Osteocyte (in vitro differentiated cells): ENCODE data around the gene SLC22A17. TPM values are rescaled to one million over a fixed set of nuclear protein-coding genes. Genes with fewer than 3 reads are reported as not detected.
"Not testable (repeated sequence)": the region's sequence is repeated elsewhere in the genome, so short reads cannot be mapped to it uniquely, and the experiment has no call there.

Source experiments
- DNase-seq: peaks from one replicate; pipeline ENCODE4 v3.0.0; 2021; ENCODE audit warnings: mixed read lengths; ENCODE audit not compliant: unreplicated experiment; ENCODE audit errors: extremely low spot score
- H3K27ac Mint-ChIP-seq: one replicate; pipeline ENCODE4 v1.8.0; 2021; ENCODE audit warnings: mild to moderate bottlenecking, mixed read lengths; ENCODE audit not compliant: unreplicated experiment
- H3K27me3 Mint-ChIP-seq: one replicate; pipeline ENCODE4 v1.8.0; 2021; ENCODE audit warnings: mixed read lengths; ENCODE audit not compliant: unreplicated experiment
- H3K36me3 Mint-ChIP-seq: one replicate; pipeline ENCODE4 v1.8.0; 2021; ENCODE audit warnings: mixed read lengths; ENCODE audit not compliant: unreplicated experiment
- H3K4me1 Mint-ChIP-seq: one replicate; pipeline ENCODE4 v1.8.0; 2021; ENCODE audit warnings: mixed read lengths; ENCODE audit not compliant: unreplicated experiment
- H3K4me3 Mint-ChIP-seq: one replicate; pipeline ENCODE4 v1.8.0; 2021; ENCODE audit warnings: mild to moderate bottlenecking, moderate library complexity, mixed read lengths; ENCODE audit not compliant: unreplicated experiment
- H3K9me3 Mint-ChIP-seq: one replicate; pipeline ENCODE4 v1.8.0; 2021; ENCODE audit warnings: mixed read lengths; ENCODE audit not compliant: unreplicated experiment
- long read RNA-seq: library from polyadenylated mRNA; unstranded; transcript quantifications from one replicate; pipeline ENCODE4 v2.0.0, GENCODE V29; 2021
- total RNA-seq: library from RNA; stranded (reverse); gene quantifications from 2 replicates; pipeline ENCODE4 v1.2.1, GENCODE V29; 2021
- TF ChIP-seq, protein P1 (sequence below): fragments of 200-600 bp; sonication (generic); IDR thresholded peaks from 2 replicates; pipeline ENCODE4 v1.5.0; 2021; ENCODE audit warnings: antibody characterized with exemption, mild to moderate bottlenecking, moderate library complexity

The SLC22A17 gene
- 36.4 and 42.7 TPM in 2 replicates for total RNA-seq
- long read RNA-seq, partial matches to known transcripts: 0 of 1 reads
- long read RNA-seq, other reads (novel, unspliced or antisense): 1 of 1 reads

GRCh38 chr14:23352506-23353432 lies at the start of gene SLC22A17:
Gene SLC22A17 (minus strand): TSS chr14:23352887.
- Mint-ChIP-seq H3K9me3 (no peaks in the 10 kb centered on the region), H3K36me3 (peaks cover 7% of the 10 kb centered on the region), H3K27me3 (no peaks in the 10 kb centered on the region), H3K27ac (peak within 1 kb of the TSS; percentile 68), H3K4me3 (peak within 1 kb of the TSS; percentile 75), H3K4me1 (peaks cover 8% of the 10 kb centered on the region)
- DNase-seq: peak; percentile 92
- TF ChIP-seq, protein P1, sequence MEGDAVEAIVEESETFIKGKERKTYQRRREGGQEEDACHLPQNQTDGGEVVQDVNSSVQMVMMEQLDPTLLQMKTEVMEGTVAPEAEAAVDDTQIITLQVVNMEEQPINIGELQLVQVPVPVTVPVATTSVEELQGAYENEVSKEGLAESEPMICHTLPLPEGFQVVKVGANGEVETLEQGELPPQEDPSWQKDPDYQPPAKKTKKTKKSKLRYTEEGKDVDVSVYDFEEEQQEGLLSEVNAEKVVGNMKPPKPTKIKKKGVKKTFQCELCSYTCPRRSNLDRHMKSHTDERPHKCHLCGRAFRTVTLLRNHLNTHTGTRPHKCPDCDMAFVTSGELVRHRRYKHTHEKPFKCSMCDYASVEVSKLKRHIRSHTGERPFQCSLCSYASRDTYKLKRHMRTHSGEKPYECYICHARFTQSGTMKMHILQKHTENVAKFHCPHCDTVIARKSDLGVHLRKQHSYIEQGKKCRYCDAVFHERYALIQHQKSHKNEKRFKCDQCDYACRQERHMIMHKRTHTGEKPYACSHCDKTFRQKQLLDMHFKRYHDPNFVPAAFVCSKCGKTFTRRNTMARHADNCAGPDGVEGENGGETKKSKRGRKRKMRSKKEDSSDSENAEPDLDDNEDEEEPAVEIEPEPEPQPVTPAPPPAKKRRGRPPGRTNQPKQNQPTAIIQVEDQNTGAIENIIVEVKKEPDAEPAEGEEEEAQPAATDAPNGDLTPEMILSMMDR: peak; percentile 14

DNA sequence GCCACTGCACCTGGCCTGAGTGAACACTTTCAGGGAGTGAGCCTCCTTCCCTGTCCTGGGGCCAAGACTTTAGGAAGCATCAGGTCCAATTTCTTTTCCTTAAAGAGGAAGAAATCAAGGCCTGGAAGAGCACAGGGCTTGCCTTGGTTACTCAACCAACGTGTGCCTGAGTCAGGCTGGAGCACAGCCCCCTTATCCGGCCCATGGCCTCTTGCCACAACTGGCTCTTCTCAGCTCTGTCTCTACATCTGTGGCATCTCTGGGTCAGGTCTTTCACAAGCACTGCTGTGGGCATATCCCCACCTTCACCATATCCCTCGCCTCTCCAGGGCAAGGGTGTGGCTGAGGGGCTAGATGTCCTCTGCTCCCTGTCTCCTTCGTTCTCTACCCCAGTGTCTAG lies 48.6 kb upstream of the SLC22A17 start:
- no peak overlapping the region for H3K4me3 Mint-ChIP-seq
- H3K27ac Mint-ChIP-seq: no peak overlapping the region
- peaks cover 10% of the 10 kb centered on the region for H3K27me3 Mint-ChIP-seq
- no peaks in the 10 kb centered on the region for H3K36me3 Mint-ChIP-seq
- TF ChIP-seq, protein P1: no peak
- no peaks in the 10 kb centered on the region for H3K9me3 Mint-ChIP-seq
- no peak for DNase-seq
- H3K4me1 Mint-ChIP-seq: no peaks in the 10 kb centered on the region

- not testable (repeated sequence) for H3K4me3 Mint-ChIP-seq, H3K4me1 Mint-ChIP-seq, H3K36me3 Mint-ChIP-seq
These were observed 47.9 kb upstream of the SLC22A17 start for GRCh38 chr14:23400496-23401149.

DNA sequence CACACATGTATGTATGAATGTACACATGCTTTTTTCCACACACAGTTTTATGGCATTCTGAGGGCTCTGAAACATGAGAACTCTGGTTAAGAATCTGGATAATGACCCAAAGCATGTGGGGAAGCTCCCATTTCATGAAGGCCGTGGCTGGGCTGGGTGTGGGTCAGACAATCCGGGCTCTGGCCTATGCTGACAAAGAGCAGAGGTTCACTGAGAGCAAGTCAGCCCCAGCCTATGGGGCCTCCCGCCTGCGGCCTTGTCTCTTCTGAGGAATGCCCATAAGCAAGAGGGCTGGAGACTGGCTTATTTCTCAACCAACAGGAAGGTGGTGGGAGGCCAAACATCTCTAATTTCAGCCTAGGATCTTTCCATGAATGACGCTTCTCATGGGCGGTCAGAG lies 46.9 kb upstream of the SLC22A17 start:
- no peak overlapping the region for H3K4me3 Mint-ChIP-seq
- H3K36me3 Mint-ChIP-seq: no peaks in the 10 kb centered on the region
- H3K4me1 Mint-ChIP-seq: no peaks in the 10 kb centered on the region
- TF ChIP-seq, protein P1: no peak
- H3K9me3 Mint-ChIP-seq: no peaks in the 10 kb centered on the region
- DNase-seq: no peak
- H3K27me3 Mint-ChIP-seq: peaks cover 12% of the 10 kb centered on the region
- no peak overlapping the region for H3K27ac Mint-ChIP-seq

More at GRCh38 chr14:23400496-23401149, 47.9 kb upstream of the SLC22A17 start:
- not testable (repeated sequence) for H3K27ac Mint-ChIP-seq, DNase-seq, H3K27me3 Mint-ChIP-seq, H3K9me3 Mint-ChIP-seq

DNA sequence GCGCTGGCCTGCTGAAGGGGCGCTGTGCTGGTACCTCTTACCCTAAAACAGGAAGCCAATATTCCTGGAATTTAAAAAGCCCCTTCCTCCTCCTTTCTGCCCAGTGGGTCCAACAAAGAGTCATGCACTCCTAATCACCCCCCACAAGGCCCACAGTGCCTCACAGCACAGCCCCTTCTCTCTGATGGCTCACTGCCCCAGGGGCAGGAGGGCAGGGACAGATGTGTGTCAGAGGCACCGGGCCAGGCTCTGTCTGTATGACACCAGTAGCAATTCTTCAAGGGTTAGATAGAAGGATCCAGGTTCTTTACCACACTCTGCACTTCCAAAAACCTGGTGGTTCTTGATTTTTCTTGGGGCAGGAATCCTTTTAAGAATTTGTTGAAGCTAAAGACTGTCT lies 46.4 kb upstream of the SLC22A17 start:
- Mint-ChIP-seq H3K4me1 (no peaks in the 10 kb centered on the region), H3K27ac (no peak overlapping the region), H3K9me3 (no peaks in the 10 kb centered on the region), H3K36me3 (no peaks in the 10 kb centered on the region), H3K4me3 (no peak overlapping the region), H3K27me3 (peaks cover 12% of the 10 kb centered on the region)
- TF ChIP-seq, protein P1: no peak
- no peak for DNase-seq
